ENCODE data around the gene ATL1. TPM values are rescaled to one million over a fixed set of nuclear protein-coding genes. Genes with fewer than 3 reads are reported as not detected.

Gene ATL1
- total and polyA plus RNA-seq, 2 experiments from 2014 or later, result 3.5 to 7.0 TPM

DNA sequence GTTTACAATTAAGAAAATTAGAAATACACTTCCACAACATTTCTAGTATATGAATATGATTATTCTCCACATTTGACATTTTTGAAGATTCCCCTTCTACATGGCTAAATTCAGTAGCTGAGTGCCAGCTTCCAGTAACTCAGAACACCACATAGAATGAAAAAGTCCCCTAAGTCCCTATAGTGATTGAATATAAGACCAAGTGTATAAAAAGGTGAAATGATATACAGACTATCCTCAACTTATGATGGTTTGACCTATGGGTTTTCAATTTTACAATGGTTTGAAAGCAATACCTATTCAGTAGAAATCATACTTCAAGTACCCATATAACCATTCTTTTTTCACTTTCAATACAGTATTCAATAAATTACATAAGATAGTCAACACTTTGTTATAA is 15.8 kb downstream of the ATL1 start (continued):
- TF ChIP-seq STAT1 (IDR thresholded peaks at IDR 0.05; ENCODE audit: unreplicated experiment) (no peak), ZNF114 (CRISPR knock-in tag; IDR thresholded peaks at IDR 0.05) (no peak), CREB1 (CRISPR knock-in tag; IDR thresholded peaks at IDR 0.05; ENCODE audit: low read depth) (no peak), EZH2phosphoT487 (IDR thresholded peaks at IDR 0.05; ENCODE audit: unreplicated experiment) (no peak), EZH2 (IDR thresholded peaks at IDR 0.05; ENCODE audit: low read depth, unreplicated experiment) (no peak), JUNB (IDR thresholded peaks at IDR 0.05; ENCODE audit: unreplicated experiment) (no peak), ZNF331 (CRISPR knock-in tag; IDR thresholded peaks at IDR 0.05; ENCODE audit: low read depth) (no peak)
- TF ChIP-seq, protein P1, sequence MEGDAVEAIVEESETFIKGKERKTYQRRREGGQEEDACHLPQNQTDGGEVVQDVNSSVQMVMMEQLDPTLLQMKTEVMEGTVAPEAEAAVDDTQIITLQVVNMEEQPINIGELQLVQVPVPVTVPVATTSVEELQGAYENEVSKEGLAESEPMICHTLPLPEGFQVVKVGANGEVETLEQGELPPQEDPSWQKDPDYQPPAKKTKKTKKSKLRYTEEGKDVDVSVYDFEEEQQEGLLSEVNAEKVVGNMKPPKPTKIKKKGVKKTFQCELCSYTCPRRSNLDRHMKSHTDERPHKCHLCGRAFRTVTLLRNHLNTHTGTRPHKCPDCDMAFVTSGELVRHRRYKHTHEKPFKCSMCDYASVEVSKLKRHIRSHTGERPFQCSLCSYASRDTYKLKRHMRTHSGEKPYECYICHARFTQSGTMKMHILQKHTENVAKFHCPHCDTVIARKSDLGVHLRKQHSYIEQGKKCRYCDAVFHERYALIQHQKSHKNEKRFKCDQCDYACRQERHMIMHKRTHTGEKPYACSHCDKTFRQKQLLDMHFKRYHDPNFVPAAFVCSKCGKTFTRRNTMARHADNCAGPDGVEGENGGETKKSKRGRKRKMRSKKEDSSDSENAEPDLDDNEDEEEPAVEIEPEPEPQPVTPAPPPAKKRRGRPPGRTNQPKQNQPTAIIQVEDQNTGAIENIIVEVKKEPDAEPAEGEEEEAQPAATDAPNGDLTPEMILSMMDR (conservative IDR thresholded peaks at IDR 0.05; ENCODE audit: low read depth in 2 of 2), result no peak
- TF ChIP-seq, protein P2, sequence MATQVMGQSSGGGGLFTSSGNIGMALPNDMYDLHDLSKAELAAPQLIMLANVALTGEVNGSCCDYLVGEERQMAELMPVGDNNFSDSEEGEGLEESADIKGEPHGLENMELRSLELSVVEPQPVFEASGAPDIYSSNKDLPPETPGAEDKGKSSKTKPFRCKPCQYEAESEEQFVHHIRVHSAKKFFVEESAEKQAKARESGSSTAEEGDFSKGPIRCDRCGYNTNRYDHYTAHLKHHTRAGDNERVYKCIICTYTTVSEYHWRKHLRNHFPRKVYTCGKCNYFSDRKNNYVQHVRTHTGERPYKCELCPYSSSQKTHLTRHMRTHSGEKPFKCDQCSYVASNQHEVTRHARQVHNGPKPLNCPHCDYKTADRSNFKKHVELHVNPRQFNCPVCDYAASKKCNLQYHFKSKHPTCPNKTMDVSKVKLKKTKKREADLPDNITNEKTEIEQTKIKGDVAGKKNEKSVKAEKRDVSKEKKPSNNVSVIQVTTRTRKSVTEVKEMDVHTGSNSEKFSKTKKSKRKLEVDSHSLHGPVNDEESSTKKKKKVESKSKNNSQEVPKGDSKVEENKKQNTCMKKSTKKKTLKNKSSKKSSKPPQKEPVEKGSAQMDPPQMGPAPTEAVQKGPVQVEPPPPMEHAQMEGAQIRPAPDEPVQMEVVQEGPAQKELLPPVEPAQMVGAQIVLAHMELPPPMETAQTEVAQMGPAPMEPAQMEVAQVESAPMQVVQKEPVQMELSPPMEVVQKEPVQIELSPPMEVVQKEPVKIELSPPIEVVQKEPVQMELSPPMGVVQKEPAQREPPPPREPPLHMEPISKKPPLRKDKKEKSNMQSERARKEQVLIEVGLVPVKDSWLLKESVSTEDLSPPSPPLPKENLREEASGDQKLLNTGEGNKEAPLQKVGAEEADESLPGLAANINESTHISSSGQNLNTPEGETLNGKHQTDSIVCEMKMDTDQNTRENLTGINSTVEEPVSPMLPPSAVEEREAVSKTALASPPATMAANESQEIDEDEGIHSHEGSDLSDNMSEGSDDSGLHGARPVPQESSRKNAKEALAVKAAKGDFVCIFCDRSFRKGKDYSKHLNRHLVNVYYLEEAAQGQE (IDR thresholded peaks at IDR 0.05; ENCODE audit: unreplicated experiment), result no peak

DNA sequence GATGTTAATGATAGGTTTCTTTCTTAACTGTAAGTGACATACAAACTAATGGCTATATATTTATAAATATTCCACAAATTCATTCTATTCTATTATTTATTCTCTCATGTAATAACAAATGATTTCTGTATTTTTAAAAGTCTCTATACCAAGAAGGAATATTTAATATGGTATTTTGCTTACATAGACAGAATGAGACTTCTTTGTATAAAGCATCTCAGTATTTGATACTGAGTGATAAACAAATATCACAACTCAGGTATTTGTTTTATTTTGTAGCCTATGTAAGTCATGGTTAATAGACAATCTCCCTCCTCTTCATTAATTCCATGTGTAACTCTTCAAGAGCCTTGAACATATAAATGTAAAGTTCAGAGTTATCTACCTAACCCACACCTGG is 18.0 kb downstream of the ATL1 start:
- peaks cover 8% of the 10 kb centered on the region; the same call in 2 of the 3 replicates for H3K4me1 Mint-ChIP-seq
- H3K27ac Mint-ChIP-seq, result no peak overlapping the region
- Histone ChIP-seq H3K4me1 (ENCODE audit: insufficient read depth) (peaks cover 5% of the 10 kb centered on the region; the same call in 1 of the 2 replicates), H3K9me2 (ENCODE audit: insufficient read depth) (no peaks in the 10 kb centered on the region), H3K36me3 (ENCODE audit: insufficient read depth) (no peaks in the 10 kb centered on the region), H2AFZ (no peak overlapping the region), H3K79me2 (replicated peaks; ENCODE audit: insufficient read depth) (no peaks in the 10 kb centered on the region), H3K4me2 (no peak overlapping the region), H3K4me3 (no peak overlapping the region), H3F3A (replicated peaks; ENCODE audit: low read depth) (no peaks in the 10 kb centered on the region), H4K20me1 (replicated peaks; ENCODE audit: insufficient read depth) (no peaks in the 10 kb centered on the region), H3K27me3 (ENCODE audit: insufficient read depth) (no peaks in the 10 kb centered on the region), H3K27ac (ENCODE audit: low read depth) (no peak overlapping the region)
- H3K4me3 Mint-ChIP-seq, result no peak overlapping the region
- TF ChIP-seq ZNF114 (CRISPR knock-in tag; IDR thresholded peaks at IDR 0.05), result no peak
- TF ChIP-seq, protein P3, sequence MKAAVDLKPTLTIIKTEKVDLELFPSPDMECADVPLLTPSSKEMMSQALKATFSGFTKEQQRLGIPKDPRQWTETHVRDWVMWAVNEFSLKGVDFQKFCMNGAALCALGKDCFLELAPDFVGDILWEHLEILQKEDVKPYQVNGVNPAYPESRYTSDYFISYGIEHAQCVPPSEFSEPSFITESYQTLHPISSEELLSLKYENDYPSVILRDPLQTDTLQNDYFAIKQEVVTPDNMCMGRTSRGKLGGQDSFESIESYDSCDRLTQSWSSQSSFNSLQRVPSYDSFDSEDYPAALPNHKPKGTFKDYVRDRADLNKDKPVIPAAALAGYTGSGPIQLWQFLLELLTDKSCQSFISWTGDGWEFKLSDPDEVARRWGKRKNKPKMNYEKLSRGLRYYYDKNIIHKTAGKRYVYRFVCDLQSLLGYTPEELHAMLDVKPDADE (IDR thresholded peaks at IDR 0.05), result no peak
- H3K9me3 Mint-ChIP-seq, result no peaks in the 10 kb centered on the region
- H3K36me3 Mint-ChIP-seq (ENCODE audit: low read depth), result no peaks in the 10 kb centered on the region
- DNase-seq (ENCODE audit: low spot score) (no peak), ATAC-seq (no peak)
- no peaks in the 10 kb centered on the region for H3K27me3 Mint-ChIP-seq (ENCODE audit: insufficient read depth, low read depth, poor library complexity)

All from GM23338 (cell line).